Measurements from ENCODE around the gene MTMR2. TPM values are rescaled to one million over a fixed set of nuclear protein-coding genes. Genes with fewer than 3 reads are reported as not detected.

Gene MTMR2
- 10 to 100 TPM; 32.8 to 37.7 TPM for total RNA-seq

DNA sequence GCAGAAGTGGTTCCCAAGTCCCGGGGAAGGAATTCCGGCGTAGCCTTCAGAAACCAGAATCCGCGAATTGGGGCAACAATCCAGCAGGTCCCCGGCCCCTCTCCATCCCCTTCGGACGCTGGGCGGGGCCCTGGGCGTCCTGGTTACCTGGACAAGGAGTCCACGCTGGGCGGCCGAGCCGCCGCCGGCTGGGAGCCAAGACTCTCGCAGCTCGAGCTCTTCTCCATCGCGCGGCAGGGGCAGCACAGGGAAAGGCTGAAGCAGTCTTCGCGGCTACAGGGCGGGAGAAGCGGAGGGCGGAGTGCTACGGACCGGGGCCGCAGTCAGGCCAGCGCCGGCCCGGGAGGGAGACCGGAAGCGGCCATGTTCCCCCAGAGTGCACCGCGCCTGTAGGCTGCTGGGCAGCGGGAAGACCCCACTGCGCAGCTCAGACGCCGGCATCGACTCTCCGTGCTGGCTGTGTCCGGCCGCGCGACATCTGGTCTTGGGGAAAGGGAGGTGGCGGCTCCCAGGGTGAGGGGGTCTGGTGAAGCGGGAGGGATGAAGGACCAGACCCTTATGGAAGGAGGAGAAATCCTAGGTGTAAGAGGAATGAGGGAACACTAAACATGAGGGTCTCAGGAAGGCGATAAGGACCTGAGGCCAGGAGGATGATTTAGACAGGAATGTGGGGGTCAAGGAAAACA is at the start of gene MTMR2:
Gene MTMR2 (minus strand): TSS at position 380 of the 686 bp plus-strand sequence. CDS start 153 bp downstream, at position 227.
- peaks cover 5% of the 10 kb centered on the region for H3K4me1 ChIP-seq (replicated peaks)
- H3K27ac ChIP-seq, result peak within 1 kb of the TSS; percentile 93 to 95
- H3K9me3 ChIP-seq, result no peaks in the 10 kb centered on the region
- peak; percentile 60 for DNase-seq (ENCODE audit: low spot score)
- peak within 1 kb of the TSS; percentile 58 to 70 for H3K4me3 ChIP-seq
- H3K36me3 ChIP-seq, result no peaks in the 10 kb centered on the region
- TF ChIP-seq POLR2AphosphoS5 (IDR thresholded peaks at IDR 0.05), result peak; percentile 75
- TF ChIP-seq, protein P1, sequence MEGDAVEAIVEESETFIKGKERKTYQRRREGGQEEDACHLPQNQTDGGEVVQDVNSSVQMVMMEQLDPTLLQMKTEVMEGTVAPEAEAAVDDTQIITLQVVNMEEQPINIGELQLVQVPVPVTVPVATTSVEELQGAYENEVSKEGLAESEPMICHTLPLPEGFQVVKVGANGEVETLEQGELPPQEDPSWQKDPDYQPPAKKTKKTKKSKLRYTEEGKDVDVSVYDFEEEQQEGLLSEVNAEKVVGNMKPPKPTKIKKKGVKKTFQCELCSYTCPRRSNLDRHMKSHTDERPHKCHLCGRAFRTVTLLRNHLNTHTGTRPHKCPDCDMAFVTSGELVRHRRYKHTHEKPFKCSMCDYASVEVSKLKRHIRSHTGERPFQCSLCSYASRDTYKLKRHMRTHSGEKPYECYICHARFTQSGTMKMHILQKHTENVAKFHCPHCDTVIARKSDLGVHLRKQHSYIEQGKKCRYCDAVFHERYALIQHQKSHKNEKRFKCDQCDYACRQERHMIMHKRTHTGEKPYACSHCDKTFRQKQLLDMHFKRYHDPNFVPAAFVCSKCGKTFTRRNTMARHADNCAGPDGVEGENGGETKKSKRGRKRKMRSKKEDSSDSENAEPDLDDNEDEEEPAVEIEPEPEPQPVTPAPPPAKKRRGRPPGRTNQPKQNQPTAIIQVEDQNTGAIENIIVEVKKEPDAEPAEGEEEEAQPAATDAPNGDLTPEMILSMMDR (IDR thresholded peaks at IDR 0.05), result no peak
- TF ChIP-seq POLR2A (IDR thresholded peaks at IDR 0.05), result peak; percentile 36
- intact Hi-C loops (cut with DNase I), result no loop called here
- H3K27me3 ChIP-seq (replicated peaks; ENCODE audit: insufficient read depth), result no peaks in the 10 kb centered on the region
- WGBS, result under 1% methylated on average over 43 of the region's 49 CpGs

DNA sequence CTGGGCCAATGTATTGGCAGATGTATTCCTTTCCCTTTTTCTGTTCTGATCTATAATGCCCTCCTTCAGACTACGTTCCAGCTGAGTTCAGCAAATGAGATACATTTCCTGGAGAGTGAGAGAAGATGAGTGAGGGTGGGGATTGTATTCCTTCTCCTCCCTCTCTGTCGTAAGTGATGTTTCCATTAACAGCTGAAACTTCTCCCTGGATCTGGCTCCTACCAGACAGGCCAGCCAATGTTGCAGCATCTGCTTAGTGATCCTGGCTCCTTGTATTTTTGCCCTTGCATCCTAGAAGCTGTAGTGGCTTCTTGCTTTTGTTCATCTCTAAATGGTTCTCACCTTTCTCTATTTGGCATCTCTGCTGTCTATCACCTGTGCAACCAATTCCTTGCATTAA is 48.2 kb upstream of the MTMR2 start:
- DNase-seq (ENCODE audit: low spot score), result no peak
- intact Hi-C loops (cut with DNase I), result no loop called here

DNA sequence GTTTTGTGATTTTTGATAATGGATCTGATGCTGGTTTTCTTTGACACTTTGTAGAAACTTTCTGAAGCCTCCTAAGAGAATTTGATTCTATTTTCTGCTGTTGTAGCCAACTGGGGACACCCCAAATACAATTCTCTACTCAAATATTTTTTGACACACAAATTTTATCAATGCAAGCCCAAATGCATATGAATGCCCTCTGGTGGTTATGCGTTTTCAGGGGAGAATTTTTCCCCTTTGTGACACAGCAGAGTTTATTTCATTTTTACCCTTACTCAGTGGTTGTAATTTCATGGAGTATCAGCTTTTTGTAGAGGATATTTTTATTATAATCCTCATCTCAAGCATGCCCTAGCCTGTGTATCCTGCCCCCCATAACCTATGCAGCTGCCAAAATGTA is 44.7 kb upstream of the MTMR2 start:
- no peak for DNase-seq (ENCODE audit: low spot score)
- H3K36me3 ChIP-seq, result no peaks in the 10 kb centered on the region
- intact Hi-C loops (cut with DNase I), result no loop called here
- no peaks in the 10 kb centered on the region for H3K27me3 ChIP-seq (replicated peaks; ENCODE audit: insufficient read depth)
- H3K9me3 ChIP-seq, result no peaks in the 10 kb centered on the region
- 78% methylated on average over 1 of the region's 1 CpG for WGBS
- TF ChIP-seq, protein P1 (IDR thresholded peaks at IDR 0.05), result no peak
- TF ChIP-seq POLR2A (IDR thresholded peaks at IDR 0.05) (no peak), POLR2AphosphoS5 (IDR thresholded peaks at IDR 0.05) (no peak)
- H3K4me3 ChIP-seq, result no peak overlapping the region
- H3K4me1 ChIP-seq (replicated peaks), result no peaks in the 10 kb centered on the region
- H3K27ac ChIP-seq, result no peak overlapping the region

More for the DNA sequence above, 48.2 kb upstream of the MTMR2 start:
- Histone ChIP-seq H3K9me3 (no peaks in the 10 kb centered on the region), H3K4me3 (no peak overlapping the region), H3K27ac (no peak overlapping the region), H3K4me1 (replicated peaks) (no peaks in the 10 kb centered on the region), H3K27me3 (replicated peaks; ENCODE audit: insufficient read depth) (no peaks in the 10 kb centered on the region), H3K36me3 (no peaks in the 10 kb centered on the region)
- TF ChIP-seq POLR2AphosphoS5 (IDR thresholded peaks at IDR 0.05), result no peak
- TF ChIP-seq, protein P1 (IDR thresholded peaks at IDR 0.05), result no peak
- TF ChIP-seq POLR2A (IDR thresholded peaks at IDR 0.05), result no peak
- WGBS, result 57% methylated on average over 2 of the region's 2 CpGs

DNA sequence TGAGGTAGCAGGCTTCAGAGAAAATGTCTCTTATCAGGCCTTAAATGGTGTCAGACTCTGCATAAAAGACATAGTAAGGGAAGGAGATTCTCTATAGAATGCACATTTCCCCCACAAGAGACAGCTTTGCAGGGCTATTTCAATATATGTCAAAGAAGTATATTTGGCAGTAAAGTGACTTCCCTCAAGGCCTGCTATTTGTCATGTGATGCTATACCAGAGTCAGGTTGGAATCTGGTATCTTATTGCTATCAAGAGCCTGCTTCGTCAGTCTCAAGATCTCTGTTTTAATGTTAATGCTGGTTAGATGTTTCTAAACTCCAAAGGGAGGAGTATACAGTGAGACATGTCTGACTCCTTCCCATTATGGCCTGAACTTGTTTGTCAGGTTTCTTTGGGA is 40.4 kb upstream of the MTMR2 start:
- Histone ChIP-seq H3K4me1 (replicated peaks) (no peaks in the 10 kb centered on the region), H3K9me3 (no peaks in the 10 kb centered on the region), H3K4me3 (no peak overlapping the region), H3K36me3 (no peaks in the 10 kb centered on the region), H3K27ac (no peak overlapping the region), H3K27me3 (replicated peaks; ENCODE audit: insufficient read depth) (no peaks in the 10 kb centered on the region)
- 76% methylated on average over 1 of the region's 1 CpG for WGBS
- DNase-seq (ENCODE audit: low spot score), result no peak
- TF ChIP-seq, protein P1 (IDR thresholded peaks at IDR 0.05), result no peak
- TF ChIP-seq POLR2A (IDR thresholded peaks at IDR 0.05) (no peak), POLR2AphosphoS5 (IDR thresholded peaks at IDR 0.05) (no peak)
- intact Hi-C loops (cut with DNase I), result no loop called here

DNA sequence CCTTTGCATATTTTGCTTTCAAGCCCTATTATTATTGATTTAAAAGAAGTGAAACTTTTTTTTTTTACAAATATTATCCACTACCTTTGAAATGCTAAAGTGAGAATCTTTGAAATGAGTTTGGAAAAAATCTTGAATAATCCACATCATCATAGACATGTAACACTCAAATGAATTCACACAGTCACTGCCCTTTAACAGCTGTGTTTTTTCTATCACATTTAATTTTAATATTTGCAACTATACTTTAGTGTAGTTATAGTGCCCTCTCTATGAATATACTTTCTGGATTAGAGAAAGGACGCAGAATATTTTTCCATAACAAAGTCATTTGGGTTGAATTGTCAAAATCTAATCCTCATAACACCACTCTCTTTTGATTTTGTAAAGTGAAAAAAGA is 37.9 kb upstream of the MTMR2 start:
- Histone ChIP-seq H3K27ac (no peak overlapping the region), H3K27me3 (replicated peaks; ENCODE audit: insufficient read depth) (no peaks in the 10 kb centered on the region), H3K9me3 (no peaks in the 10 kb centered on the region), H3K4me1 (replicated peaks) (no peaks in the 10 kb centered on the region), H3K4me3 (no peak overlapping the region), H3K36me3 (no peaks in the 10 kb centered on the region)
- intact Hi-C loops (cut with DNase I), result no loop called here
- TF ChIP-seq POLR2AphosphoS5 (IDR thresholded peaks at IDR 0.05) (no peak), POLR2A (IDR thresholded peaks at IDR 0.05) (no peak)
- TF ChIP-seq, protein P1 (IDR thresholded peaks at IDR 0.05), result no peak
- DNase-seq (ENCODE audit: low spot score), result no peak
- 97% methylated on average over 1 of the region's 1 CpG for WGBS

Data from prostate gland (tissue), 2 donors.